Measurements from ENCODE around the gene NTN1.
"Not testable (repeated sequence)": the region's sequence is repeated elsewhere in the genome, so short reads cannot be mapped to it uniquely, and the experiment has no call there.

Gene NTN1

DNA sequence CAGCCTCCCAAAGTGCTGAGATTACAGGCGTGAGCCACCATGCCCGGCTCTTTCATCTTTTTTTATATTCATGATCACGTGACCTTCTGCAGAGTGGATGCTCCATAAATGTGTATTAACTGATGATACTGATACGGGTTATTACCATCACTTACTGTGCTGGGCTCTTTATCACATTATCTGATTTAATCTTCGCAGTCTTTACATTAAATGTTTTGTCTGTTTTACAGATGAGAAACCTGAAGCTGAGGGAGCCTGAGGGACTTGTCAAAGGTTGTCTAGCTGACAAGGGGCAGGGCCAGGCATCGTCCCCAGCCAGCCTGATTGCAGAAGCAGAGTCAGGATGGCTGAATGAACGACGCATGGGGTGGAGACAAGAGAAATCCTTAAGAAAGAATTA lies 104.4 kb downstream of the NTN1 start:
- no peak for DNase-seq

DNA sequence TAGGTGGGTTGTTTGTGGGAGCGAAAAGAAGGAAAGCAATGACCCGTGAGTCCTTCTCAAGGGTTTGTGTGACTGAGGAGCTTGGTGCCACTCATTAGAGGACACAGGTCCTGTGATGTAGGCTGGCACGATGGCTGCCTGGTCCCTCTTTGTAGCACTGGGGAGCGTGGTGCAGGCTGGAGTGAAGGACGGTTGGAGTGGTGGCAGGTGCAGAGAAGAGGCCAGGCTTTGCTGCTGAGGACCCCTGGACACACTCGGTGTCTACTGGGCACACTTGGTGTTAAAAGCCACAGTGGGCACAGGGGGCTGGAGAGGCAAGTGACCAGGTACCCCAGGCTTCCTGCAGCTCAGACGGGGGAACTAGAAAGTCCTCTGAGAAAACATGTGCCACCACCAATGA lies 106.0 kb downstream of the NTN1 start:
- DNase-seq, result no peak

DNA sequence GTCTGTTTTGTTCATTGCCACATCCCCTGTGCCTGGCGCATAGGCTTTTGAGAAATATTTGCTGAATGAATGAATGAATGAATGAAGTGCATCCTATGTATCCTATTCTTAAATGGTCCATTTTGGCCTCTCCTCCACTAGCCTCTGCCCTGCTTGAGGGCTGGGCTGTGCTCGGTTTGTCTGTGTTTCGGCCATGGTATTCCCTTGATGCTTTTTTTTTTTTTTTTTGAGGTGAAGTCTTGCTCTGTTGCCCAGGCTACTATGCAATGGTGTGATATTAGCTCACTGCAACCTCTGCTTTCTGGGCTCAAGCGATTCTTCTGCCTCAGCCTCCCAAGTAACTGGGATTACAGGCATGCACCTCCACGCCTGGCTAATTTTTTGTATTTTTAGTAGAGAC lies 110.1 kb downstream of the NTN1 start:
- DNase-seq, result no peak

DNA sequence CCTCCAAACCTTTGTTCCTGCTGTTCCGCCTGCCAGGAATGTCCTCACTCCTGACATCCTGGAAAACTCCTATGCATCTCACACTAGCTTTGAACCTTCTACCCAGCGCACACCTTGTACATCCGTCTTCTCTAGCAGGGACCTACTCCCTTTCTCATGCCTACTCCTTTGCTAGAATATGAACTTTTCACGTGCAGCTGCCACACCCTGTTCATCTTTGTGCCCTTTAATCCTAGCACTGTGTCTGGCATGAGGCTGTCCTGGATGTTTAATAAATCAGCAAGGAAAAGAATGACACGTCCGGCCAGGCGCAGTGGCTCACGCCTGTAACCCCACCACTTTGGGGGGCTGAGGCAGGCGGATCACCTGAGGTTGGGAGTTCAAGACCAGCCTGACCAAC lies 111.0 kb downstream of the NTN1 start:
- no peak for DNase-seq

DNA sequence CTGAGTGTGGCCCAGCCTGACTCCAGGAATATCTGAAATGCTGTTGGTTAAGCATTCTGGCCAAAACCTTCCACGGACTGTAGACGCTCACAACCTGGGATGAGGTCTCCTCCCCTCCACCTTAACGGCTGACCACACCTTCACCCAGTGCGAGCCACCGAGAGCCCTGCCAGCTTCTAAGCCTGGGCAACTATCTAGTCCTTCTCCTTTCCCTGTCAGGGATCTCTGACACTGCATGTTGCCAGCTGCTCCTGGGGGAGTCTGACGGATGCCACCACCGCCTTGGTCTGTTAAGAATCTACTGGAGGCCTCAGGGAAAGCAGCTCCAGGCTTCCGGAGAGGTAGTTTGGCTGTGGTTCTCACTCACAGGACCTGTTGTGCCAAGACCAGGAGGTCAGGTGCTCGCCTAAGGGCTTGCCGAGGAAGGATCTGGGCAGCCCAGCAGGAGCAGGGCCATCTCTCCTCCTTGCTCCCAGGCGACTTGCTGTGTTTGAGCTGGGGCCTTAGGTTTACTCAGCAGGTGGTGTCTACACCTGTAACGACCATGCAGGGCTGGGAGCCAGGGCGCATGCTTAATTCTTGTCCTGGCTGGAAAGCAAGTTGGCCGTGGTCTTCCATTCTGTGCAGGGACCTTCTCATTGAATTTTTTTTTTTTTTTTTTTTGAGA lies 111.8 kb downstream of the NTN1 start:
- no peak for DNase-seq

DNA sequence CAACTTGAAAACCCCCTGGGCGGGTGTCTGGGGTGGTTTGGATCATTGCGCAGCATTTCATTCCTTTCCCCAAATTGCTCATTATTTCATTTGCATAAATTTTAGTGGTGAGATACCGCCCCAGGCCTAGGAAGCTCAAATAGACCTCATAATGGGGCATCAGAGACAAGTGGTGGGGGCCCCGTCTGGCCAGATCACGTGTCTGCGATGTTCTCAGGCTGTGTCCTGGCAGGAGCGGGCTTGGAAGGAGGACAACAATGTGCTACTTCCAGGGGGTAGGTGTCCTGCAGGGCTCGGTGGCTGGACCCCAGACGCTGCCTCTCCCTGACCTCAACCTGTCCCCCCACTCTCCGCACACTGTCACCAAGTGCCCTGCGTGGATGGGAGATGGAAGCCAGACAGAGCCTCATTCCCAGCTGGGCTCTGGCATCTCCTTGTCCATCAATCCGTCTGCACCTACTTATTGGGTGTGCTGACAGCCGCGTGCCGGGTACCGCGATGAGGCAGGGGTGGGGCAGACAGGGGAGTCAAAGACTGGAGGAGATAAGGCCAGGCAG lies 116.9 kb downstream of the NTN1 start:
- DNase-seq, result no peak

DNA sequence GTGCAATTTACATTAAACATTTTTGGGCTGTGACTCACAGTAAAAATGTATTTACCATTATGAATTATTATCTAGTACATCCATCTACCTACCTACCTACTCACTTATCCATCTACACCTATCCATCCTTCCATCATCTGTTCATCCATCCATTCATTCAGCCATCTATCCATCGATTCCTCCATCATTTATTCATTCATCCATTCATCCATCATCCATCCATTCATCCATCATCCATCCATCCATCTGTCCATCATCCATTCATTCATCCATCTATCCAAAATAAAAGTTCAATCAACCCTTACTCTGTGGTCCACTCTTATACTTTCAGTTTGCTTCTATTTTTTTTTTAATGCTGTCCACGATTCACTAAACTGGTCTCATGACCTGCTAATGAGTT lies 118.4 kb downstream of the NTN1 start:
- no peak for DNase-seq

DNA sequence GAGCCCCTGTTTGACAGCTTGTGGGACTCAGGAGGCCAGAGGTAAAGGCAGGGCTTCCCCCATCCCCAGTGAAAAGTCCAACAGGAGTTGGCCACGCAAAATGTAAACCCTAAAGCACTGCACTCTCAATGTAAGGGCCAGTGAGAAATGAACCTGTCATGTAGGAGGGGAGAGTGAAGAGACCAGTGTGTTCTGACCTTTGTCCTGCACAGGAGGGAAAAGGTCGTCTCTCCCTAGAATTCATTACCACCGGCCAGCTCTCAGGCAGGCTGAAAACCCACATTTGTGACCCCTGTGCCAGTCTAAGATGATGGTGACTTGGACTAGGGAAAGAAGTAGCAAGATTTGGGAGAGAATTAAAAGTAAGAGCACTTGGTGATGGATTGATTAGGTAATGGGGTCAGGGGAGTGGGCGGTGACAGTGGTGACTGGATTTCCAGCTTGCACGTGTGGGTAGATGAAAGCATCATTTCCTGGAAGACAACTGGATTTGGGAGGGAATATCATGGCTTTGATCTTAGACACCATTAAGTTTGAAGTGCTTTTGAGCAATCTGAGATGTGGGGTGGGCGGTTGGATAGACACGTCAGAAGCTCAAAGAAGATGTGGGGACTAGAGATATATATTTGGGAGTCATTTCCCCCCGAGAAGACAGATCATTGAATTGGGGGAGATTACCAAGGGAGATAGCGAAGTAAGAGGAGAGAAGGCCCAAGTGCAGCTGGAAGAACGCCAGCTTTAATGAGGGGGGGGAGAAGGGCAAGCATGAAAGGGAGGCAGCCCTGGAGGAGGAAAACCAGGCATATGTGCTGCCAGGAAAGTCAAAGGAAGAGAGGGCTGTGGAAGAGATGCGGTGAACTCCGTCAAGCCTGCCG lies 119.5 kb downstream of the NTN1 start:
- no peak for DNase-seq

DNA sequence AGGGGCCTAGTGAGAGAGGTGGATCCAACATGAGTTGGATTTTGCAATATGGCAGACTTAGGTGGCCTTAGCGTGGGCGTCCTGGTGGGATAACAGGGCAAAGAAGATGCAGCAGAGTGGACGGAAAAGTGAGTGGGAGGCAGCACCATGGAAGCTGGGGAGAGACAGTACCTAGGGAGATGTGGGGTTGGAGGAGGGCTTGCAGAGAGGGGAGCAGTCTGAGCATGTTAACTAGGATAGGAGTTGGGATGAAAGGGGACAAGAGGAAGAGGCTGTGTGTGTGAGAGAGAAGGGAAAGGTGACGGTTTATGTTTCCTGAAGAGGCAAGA lies 120.1 kb downstream of the NTN1 start:
- DNase-seq, result no peak

DNA sequence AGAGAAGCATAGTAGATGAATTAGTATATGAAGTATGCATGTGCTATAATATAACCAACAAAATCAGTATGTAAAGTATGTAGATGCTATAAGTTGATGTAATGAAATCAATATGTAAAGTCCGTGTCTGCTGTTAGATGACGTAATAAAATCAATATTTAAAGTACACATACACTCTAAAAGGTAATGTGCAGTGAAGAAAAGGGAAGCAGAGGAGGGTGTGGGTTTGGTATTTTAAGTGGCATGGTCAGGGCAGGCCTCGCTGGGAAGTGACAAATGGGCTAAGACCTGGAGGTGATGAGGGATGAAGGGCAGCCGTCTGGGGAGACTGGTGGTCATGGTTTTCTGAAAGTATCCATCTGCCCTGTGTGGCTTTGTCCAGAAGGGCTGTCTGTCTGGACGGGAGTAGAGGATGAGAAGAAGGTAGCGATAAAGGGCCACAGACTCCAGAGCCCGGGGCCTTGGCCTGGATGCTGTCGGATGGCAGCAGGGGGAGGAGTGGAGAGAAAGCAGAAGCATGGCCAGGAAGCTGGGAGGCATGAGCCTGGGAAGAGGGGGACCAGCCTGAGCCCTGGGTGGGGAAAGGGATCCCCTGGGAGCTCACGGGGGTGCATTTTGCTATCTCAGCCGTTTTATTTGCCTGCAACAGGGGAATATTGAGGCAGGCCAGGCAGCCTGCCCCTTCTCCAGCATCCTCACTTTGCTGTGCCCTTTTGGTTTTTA lies 121.6 kb downstream of the NTN1 start:
- no peak for DNase-seq

DNA sequence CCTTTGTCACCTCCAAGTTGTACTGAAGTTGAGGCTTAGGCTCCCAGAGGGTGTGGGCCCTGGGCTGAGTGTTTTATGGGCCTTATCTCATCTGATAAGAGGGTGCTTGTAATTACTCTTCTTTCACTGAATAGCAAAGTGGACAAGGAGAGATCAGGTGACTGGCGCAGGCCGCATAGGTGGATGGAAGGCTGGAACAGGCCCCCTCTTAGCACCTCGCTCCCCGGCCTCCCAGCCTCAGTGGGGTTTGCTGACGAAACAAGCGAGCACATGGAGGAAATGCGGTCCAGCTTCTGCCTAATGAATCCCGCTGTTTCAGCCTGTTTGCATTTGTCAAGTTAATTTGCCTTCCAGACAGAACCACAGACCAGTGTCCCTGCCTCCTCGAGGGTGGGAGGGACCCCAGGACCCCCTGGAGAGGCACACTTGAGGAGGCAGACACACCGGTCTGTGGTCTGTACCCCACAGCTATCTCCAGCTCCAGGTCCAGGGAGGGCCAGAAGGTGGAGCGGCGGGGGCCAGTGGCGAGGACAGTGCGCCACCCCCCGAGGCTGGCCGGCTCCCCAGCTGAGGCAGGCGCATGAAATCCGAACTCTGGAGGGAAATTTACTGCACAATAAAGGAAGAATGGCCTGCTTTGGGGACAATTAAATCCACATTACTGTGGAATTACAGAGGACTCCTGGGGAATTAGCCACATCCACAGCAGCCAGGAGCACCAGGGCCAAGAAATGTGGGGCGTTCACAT lies 123.4 kb downstream of the NTN1 start:
- DNase-seq, result no peak

DNA sequence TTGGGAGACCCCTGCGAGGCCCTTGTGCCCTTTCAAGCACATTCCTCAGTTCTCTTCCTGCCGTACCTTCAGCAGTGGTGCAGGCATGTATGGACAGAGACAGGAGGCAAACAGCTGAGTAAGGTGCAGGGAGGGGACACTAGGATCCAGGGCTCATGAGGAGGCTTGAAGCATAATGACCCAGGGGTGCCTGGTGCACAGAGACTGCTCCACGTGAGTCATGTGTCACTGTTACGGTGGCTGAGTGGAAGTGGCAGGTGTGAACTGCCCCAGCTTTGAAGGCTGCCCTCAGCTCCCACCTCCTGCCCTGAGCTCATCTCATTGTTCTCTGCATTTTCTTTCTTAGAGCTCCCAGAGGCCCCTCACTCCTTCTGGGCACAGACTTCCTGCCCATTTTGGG lies 124.8 kb downstream of the NTN1 start:
- no peak for DNase-seq

DNA sequence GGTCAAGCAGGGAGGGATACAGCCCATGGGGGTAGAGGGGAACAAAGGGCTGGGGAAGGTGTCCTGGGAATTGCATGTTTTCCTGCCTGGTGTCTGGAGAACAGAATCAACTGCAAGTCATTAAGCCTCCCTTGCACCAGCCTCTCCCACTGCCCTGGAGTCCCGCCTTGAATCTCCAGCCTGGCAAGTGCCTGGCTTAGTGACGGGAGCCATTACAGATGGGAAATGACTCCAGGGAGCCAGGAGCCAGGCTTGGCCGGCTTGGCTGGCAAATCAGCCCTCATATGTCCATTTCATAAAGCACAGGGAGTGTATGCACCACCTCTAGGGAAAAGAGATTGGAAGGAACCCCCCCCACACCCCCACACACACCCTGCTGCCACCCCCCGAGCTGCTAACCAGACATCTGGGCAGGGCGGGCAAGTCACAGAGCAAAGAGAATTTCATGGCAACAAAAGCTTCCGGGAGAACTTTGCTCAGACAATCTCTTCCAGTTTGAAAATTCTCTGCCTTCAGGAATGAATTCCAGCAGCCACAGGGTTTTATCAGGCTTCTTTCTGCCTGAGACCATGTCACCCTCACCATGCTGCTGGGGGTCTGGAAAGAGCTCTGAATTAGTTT lies 127.7 kb downstream of the NTN1 start:
- DNase-seq, result no peak

DNA sequence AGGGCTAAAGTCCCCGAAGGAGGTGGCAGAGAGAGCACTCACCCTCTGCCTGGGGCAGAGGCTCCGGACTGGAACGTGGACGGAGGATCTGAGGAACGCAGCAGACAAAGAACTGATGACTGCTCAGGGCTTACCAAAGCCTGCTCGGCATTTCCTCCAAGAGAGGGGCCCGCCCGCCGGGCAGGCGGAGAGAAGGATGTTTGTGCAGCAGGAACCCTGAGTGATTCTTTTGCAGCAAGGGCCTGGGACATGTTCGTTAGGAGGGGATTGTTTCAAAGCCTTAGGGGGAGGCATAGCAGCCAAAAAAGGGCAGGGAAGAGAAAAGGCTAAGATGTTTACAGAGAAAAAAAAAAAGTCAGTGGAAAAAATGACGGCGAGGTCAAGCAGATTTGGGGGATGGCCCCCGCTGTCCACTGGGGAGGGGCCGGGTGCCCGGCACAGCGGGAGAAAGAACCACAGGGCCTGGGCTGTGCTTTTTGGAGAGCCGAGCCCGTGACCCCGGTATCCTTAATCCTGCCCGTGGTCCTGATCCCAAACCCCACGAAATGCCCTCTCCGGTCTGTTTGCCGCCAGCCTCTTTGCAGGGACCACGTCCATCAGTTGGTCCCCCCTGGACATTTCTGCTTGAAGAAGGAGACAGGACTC lies 129.3 kb downstream of the NTN1 start:
- DNase-seq, result no peak

DNA sequence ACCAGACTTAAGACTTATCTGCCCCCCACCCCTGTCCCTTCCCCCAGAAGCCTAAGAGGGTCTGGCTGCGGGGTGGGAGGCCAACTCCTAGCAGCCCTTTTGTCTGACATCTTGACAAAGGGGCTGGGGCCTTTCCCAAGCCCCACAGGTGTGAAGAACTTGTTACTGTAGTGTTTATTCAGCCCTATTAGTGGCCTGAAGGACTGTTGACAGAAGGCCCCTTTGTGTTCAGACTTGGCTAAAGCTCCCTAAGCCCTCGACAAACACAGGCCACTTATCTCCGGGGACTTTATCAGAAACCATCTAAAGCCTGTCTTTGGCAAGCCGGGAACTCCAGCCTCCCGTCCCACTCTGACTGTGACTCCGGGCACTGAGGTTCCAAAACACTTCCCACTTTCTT lies 129.8 kb downstream of the NTN1 start:
- no peak for DNase-seq

DNA sequence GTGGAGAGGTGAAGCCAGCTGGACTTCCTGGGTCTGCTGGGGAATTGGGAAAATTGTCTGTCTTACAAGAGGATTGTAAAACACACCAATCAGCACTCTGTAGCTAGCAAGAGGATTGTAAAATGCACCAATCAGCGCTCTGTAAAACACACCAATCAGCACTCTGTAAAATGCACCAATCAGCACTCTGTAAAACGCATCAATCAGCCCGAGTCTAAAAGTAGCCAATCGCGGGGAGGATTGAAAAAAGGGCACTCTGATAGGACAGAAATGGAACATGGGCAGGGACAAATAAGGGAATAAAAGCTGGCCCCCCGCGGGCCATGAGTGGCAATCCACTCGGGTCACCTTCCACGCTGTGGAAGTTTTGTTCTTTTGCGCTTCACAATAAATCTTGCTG lies 130.4 kb downstream of the NTN1 start:
- not testable (repeated sequence) for DNase-seq

DNA sequence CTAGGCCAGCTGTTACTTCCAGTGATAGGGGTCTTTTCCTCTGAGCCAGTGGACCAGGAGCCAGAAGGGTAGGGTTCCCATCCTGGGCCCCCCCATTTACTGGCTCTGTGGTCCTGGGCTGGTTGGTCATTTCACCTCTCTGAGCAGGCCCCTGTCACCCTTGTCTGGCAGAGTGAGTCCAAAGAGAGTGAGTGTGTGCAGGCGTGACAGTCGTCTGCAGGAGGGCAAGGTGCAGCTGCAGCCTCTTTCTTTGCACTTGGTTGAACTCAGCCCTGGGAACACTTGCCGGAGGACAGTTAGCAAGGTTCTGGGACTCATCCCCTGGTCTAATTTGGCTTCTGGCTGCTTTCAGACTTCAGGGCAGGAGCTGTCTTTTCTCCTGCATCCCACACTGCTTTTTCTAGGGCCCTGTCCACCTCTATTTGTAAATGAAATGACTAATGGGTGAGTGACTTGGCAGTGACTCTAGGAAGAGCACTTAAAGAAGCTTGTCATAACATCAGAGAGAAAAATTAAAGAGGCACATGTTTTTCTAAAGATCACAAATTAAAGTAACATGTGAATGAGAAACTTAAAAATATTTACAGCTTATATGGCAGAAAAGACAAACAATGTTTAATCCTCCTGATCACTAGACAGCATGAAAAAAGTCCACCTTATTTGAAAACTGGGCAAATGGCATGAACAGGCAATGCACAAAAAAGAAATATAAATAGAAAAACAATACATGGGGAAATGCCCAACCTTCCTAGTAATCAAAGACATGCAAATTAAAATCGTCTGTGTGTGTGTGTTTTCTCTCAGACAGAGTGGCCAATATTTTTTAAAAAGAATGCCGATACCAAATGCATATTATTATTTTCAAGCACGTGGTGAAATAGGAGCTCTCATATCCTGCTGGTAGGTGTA lies 137.5 kb downstream of the NTN1 start:
- no peak for DNase-seq

DNA sequence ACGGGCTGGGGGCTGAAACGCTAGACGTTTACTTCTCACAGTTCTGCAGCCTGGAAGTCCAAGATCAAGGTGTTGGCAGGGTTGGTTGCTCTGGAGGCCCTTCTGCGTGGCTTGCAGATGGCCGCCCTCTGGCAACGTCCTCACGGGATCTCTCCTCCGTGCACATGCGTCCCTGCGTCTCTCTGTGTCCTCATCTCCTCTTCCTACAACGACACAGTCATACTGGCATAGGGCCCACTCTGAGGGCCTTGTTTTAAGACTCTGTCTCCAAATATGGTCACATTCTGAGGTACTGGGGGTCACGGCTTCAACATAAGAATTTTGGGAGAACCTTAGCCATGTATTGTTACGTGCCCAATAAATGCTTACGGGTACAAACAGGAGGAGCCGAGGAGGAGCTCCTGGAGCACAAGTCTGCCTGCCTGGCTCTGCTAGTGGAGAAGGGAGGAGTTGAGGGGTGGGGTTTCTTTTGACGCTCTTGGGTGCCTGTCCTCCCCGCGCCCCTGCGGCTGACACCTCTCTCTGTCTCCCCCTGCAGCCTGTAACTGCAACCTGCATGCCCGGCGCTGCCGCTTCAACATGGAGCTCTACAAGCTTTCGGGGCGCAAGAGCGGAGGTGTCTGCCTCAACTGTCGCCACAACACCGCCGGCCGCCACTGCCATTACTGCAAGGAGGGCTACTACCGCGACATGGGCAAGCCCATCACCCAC lies 141.1 kb downstream of the NTN1 start:
- DNase-seq, result no peak

DNA sequence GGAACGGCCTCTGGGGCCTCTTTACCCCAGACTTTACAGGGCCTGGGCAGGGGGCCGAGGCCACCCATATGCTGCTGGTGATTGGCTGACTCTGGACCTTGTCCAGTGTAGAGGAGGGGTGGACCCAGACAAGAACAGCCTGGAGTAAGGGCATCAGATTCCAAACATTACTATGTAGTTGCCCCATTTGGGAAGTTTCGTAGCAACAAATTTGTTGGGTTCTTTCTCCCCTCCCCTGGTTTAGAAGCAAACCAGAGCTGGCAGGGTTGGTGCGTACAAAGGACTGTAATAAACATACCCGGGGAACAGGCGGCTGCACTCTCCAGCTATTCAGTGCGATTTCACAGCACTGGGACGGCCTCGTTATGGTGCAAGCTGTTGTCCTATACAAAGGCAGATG lies 145.5 kb downstream of the NTN1 start:
- DNase-seq, result no peak

DNA sequence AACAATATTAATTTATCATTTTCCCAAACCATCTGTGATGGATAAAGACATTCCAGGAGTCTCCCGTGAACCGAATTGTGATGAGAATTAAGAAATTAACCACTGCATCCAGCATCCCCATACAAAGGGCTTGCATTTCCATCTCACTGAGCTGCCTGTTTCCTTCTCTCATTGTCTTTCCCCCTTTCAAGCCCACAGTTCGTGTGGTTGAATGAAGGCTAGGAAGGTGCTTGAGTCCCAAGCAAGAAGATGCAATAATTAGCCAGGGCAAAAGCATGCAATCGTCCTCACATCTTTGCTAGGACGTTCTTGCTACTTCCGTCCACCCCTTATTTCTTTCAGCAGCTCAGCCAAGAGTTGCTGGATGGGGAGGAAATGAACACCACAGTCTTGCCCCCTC lies 146.1 kb downstream of the NTN1 start:
- DNase-seq, result no peak
